Hepatocyte (in vitro differentiated cells): ENCODE data around the gene CCNG2. TPM values are rescaled to one million over a fixed set of nuclear protein-coding genes. Genes with fewer than 3 reads are reported as not detected.

ENCODE experiments used
- DNase-seq: peaks from one replicate; pipeline ENCODE4 v3.0.0-alpha.2; 2016; ENCODE audit warnings: low spot score
- H2AFZ ChIP-seq: fragments of 200-600 bp; sonication (generic); 2 replicates; pipeline ENCODE4 v1.6.0; 2016; ENCODE audit warnings: antibody characterized with exemption, mild to moderate bottlenecking
- H3K27ac ChIP-seq: fragments of 200-600 bp; sonication (generic); 2 replicates; pipeline ENCODE4 v1.5.1; 2016; ENCODE audit warnings: mild to moderate bottlenecking
- H3K27me3 ChIP-seq: fragments of 200-600 bp; sonication (generic); 2 replicates; pipeline ENCODE4 v1.6.1; 2016
- H3K36me3 ChIP-seq: fragments of 200-600 bp; sonication (generic); replicated peaks from 2 replicates; pipeline ENCODE4 v1.5.1; 2016; ENCODE audit warnings: low read depth; ENCODE audit not compliant: insufficient read depth
- H3K4me1 ChIP-seq: fragments of 200-600 bp; sonication (generic); 2 replicates; pipeline ENCODE4 v1.5.1; 2016; ENCODE audit warnings: mild to moderate bottlenecking, moderate library complexity; ENCODE audit not compliant: insufficient read depth
- H3K4me2 ChIP-seq: fragments of 200-600 bp; sonication (generic); 2 replicates; pipeline ENCODE4 v1.6.0; 2016
- H3K4me3 ChIP-seq: fragments of 200-600 bp; sonication (generic); 2 replicates; pipeline ENCODE4 v1.5.1; 2016; ENCODE audit warnings: mild to moderate bottlenecking
- H3K79me2 ChIP-seq: fragments of 200-600 bp; sonication (generic); 2 replicates; pipeline ENCODE4 v1.6.0; 2017; ENCODE audit warnings: mild to moderate bottlenecking
- H3K9me2 ChIP-seq: fragments of 200-600 bp; sonication (generic); replicated peaks from 2 replicates; pipeline ENCODE4 v1.6.0; 2017; ENCODE audit warnings: mild to moderate bottlenecking; ENCODE audit not compliant: insufficient read depth
- H3K9me3 ChIP-seq: fragments of 200-600 bp; sonication (generic); 2 replicates; pipeline ENCODE4 v1.5.1; 2016; ENCODE audit warnings: low read depth, mild to moderate bottlenecking
- H4K20me1 ChIP-seq: fragments of 200-600 bp; sonication (generic); 2 replicates; pipeline ENCODE4 v1.6.0; 2016; ENCODE audit warnings: mild to moderate bottlenecking; ENCODE audit not compliant: insufficient read depth, poor library complexity, severe bottlenecking
- CTCF ChIP-seq: fragments of 200-600 bp; sonication (generic); IDR thresholded peaks from 2 replicates; pipeline ENCODE4 v1.5.1; 2016; ENCODE audit warnings: antibody characterized with exemption, mild to moderate bottlenecking; ENCODE audit not compliant: poor library complexity
- EZH2 ChIP-seq: fragments of 200-600 bp; sonication (generic); IDR thresholded peaks from 2 replicates; pipeline ENCODE4 v1.6.1; 2016; ENCODE audit warnings: antibody characterized with exemption, mild to moderate bottlenecking, borderline replicate concordance
- EZH2phosphoT487 ChIP-seq: fragments of 200-600 bp; sonication (generic); IDR thresholded peaks from one replicate; pipeline ENCODE4 v1.6.1; 2018; ENCODE audit warnings: antibody characterized with exemption, mild to moderate bottlenecking, low read depth, moderate library complexity; ENCODE audit not compliant: unreplicated experiment, severe bottlenecking
- WGBS: methylation state at CpG from one replicate; pipeline ENCODE4 v1.1.6; 2016; ENCODE audit warnings: low lambda C conversion rate; ENCODE audit errors: missing lambda C conversion rate; 5-methylcytosine and 5-hydroxymethylcytosine counted together
- polyA plus RNA-seq: library from polyadenylated mRNA; unstranded; fragments of >200 nt; fragmentation: Nextera tagmentation; extraction: Ambion mirVana; gene quantifications from 2 replicates; pipeline ENCODE4 v1.2.1, GENCODE V29; 2016
- total RNA-seq: library from RNA; depleted of rRNA; stranded (reverse); fragments of >200 nt; gene quantifications from 2 replicates; pipeline ENCODE4 v1.2.3, GENCODE V29; 2014

Gene CCNG2
- total and polyA plus RNA-seq, 2 experiments from 2014 or later, result 73.8 to 127 TPM

GRCh38 chr4:77123411-77123810, 33.6 kb upstream of the CCNG2 start:
- Histone ChIP-seq H3K27ac (peak overlapping the region; percentile 7), H2AFZ (no peak overlapping the region), H3K9me3 (no peaks in the 10 kb centered on the region), H3K27me3 (no peaks in the 10 kb centered on the region), H3K4me3 (no peak overlapping the region), H3K4me1 (peaks cover 20% of the 10 kb centered on the region), H3K79me2 (no peaks in the 10 kb centered on the region), H4K20me1 (no peaks in the 10 kb centered on the region), H3K36me3 (no peaks in the 10 kb centered on the region), H3K9me2 (no peaks in the 10 kb centered on the region), H3K4me2 (no peak overlapping the region)
- 46% methylated on average over 1 of the region's 1 CpG for WGBS
- no peak for DNase-seq
- TF ChIP-seq EZH2phosphoT487 (no peak), CTCF (no peak), EZH2 (no peak)

DNA sequence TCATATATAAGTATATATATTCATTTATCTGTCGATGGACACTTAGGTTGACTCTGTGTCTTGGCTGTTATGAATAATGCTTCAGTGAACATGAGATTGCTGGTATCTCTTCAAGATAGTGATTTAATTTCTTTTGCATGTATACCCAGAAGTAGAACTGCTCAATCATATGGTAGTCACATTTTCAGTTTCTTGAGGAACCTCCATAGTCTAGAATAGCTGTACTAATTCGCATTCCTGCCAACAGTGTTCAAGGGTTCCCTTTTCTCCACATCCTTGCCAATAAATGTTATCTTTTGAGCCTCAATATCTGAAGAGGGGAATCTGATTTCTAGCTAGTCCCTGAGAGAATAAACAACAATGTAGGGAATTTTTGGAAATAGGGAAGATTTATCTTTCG, 32.4 kb upstream of the CCNG2 start:
- Histone ChIP-seq H3K27ac (no peak overlapping the region), H3K4me2 (no peak overlapping the region), H3K27me3 (no peaks in the 10 kb centered on the region), H3K79me2 (no peaks in the 10 kb centered on the region), H3K36me3 (no peaks in the 10 kb centered on the region), H2AFZ (no peak overlapping the region), H3K4me1 (peaks cover 20% of the 10 kb centered on the region), H3K9me2 (no peaks in the 10 kb centered on the region), H3K9me3 (no peaks in the 10 kb centered on the region), H3K4me3 (no peak overlapping the region), H4K20me1 (no peaks in the 10 kb centered on the region)
- 61% methylated on average over 3 of the region's 3 CpGs for WGBS
- DNase-seq, result no peak
- TF ChIP-seq EZH2 (no peak), EZH2phosphoT487 (no peak), CTCF (no peak)

DNA sequence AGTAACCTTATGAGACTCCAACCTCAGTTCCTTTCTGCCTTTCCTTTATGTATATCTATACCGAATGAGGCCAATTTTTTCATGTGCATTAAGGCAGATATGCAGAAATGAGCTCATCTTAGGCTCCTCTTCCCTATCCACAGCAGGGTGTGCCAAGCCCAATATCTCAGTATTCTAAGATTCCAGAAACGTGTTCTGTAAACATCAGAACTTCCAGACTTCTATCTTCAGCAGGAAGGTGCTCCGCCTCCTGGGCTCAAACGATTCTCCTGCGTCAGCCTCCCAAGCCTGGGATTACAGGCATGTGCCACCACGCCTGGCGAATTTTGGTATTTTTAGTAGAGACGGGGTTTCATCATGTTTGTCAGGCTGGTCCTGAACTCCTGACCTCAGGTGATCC, 31.0 kb upstream of the CCNG2 start:
- Histone ChIP-seq H3K79me2 (no peaks in the 10 kb centered on the region), H2AFZ (no peak overlapping the region), H3K4me2 (peak overlapping the region; percentile 32), H3K9me2 (no peaks in the 10 kb centered on the region), H3K27ac (peak overlapping the region; percentile 28), H3K9me3 (no peaks in the 10 kb centered on the region), H3K27me3 (no peaks in the 10 kb centered on the region), H3K36me3 (no peaks in the 10 kb centered on the region), H4K20me1 (no peaks in the 10 kb centered on the region), H3K4me1 (peaks cover 20% of the 10 kb centered on the region), H3K4me3 (no peak overlapping the region)
- TF ChIP-seq EZH2, result no peak
- no peak for TF ChIP-seq CTCF
- TF ChIP-seq EZH2phosphoT487, result no peak
- 61% methylated on average over 8 of the region's 8 CpGs for WGBS
- DNase-seq, result no peak

GRCh38 chr4:77126809-77127208, 30.2 kb upstream of the CCNG2 start:
- Histone ChIP-seq H3K27me3 (no peaks in the 10 kb centered on the region), H3K79me2 (no peaks in the 10 kb centered on the region), H4K20me1 (no peaks in the 10 kb centered on the region), H3K4me3 (no peak overlapping the region), H3K4me2 (no peak overlapping the region), H3K27ac (no peak overlapping the region), H2AFZ (no peak overlapping the region), H3K9me3 (no peaks in the 10 kb centered on the region), H3K36me3 (no peaks in the 10 kb centered on the region), H3K9me2 (no peaks in the 10 kb centered on the region), H3K4me1 (peaks cover 20% of the 10 kb centered on the region)
- WGBS, result 82% methylated on average over 2 of the region's 2 CpGs
- no peak for DNase-seq
- no peak for TF ChIP-seq EZH2
- no peak for TF ChIP-seq CTCF
- no peak for TF ChIP-seq EZH2phosphoT487
